Measurements from ENCODE around the gene SQSTM1. TPM values are rescaled to one million over a fixed set of nuclear protein-coding genes. Genes with fewer than 3 reads are reported as not detected.
"Not testable (repeated sequence)": the region's sequence is repeated elsewhere in the genome, so short reads cannot be mapped to it uniquely, and the experiment has no call there.

Gene SQSTM1
- 265 TPM for total RNA-seq

DNA sequence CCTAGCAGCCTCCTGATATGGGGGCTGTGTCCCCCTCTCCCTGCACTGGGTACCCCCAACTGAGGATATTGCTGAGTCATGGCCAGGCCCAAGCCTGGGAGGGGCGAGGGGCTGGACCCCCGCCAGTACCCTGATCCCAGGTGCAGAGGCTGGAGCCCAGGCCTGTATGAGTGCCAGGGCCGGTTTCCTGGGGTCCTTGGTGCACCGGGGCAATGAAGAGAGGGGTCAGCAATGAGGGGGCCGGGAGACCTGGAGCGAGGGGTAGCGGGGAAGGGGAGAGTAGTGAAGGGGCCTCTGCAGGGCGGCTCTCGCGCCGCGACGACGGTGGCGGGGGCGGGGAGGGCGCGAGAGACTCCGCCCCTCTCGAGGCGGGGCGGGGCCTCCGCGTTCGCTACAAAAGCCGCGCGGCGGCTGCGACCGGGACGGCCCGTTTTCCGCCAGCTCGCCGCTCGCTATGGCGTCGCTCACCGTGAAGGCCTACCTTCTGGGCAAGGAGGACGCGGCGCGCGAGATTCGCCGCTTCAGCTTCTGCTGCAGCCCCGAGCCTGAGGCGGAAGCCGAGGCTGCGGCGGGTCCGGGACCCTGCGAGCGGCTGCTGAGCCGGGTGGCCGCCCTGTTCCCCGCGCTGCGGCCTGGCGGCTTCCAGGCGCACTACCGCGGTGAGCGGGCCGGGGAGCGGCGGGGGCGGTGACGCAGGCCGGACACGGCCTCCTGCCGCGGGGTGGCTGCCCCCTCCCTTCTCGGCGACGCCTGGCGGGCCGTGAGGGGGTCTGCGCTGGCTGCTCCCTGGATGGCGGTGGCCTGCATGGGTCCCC lies at the start of gene SQSTM1:
Gene SQSTM1, plus strand, starts transcription at position 423 of the 815 bp plus-strand sequence. Its CDS starts 32 bp downstream, at position 455.
- DNase-seq (ENCODE audit: low spot score), result peak; percentile 86

DNA sequence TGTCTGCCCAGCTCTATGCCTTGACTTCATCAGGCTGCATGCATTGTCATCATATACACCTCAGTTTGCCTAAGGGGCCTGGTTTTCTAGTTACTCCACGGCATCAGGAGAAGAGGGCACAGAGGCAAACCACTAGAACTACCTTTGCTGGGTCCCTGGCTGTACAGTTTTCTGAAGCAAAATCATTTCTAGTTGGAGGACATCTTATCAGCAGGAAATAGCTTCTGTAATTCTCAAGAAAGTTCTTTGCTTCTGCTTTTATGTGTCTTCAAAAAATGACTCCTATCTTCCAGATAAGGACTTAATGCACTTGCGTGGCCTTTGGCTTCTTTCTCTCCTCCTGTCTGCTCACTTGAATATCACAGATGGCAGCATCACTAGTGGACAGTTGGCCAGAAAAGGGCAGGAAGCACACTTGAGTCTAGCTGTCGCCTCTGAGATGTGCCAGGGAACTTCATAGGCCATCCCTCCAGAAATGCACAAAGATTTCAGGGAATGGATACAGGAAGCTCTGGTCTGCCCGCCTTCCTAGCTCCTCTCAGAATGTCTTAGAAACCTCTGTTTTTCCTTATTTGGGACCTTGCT lies 49.3 kb upstream of the SQSTM1 start:
- no peak for DNase-seq (ENCODE audit: low spot score)

DNA sequence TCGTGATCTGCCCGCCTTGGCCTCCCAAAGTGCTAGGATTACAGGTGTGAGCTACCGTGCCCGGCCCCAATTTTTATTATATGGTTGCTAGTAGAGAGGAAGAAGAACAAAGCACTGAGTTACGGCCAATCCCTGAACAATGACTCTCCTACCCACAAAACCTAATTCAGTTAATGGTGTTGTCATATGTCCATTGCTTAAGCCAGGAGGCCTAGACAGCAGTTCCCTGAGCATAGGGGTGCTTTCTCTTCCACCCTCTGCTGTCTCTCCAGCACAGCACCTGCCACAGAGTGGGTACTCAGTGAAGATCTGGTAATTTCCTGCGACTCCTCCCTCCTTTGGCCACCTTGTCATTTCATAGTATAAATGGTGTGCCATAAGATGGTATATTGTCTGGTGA lies 48.4 kb upstream of the SQSTM1 start:
- DNase-seq (ENCODE audit: low spot score), result no peak

DNA sequence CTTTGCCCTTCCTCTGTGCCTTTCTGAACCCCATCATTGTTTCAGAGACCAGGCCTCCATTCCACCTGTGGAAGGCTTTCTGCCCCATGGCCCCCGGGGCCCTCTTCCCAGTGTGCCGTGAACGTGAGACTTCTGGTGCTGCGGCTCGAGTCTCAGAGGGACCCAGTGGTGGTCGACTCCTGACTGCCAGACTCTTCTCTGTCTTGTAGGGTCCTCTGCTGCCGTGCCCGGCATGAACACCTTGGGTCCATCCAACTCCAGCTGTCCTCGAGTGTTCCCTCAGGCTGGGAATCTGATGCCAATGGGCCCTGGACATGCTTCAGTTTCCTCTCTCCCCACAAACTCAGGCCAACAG lies 47.0 kb upstream of the SQSTM1 start:
- DNase-seq (ENCODE audit: low spot score), result no peak

DNA sequence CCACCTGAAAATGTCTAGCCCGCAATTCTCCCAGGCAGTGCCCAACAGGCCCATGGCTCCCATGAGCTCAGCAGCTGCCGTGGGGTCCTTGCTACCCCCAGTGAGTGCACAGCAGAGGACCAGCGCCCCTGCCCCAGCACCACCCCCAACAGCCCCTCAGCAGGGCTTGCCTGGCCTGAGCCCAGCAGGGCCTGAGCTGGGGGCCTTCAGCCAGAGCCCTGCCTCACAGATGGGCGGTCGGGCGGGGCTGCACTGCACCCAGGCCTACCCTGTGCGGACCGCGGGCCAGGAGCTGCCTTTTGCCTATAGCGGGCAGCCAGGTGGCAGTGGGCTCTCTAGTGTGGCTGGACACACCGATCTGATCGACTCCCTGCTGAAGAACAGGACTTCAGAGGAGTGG lies 46.3 kb upstream of the SQSTM1 start:
- no peak for DNase-seq (ENCODE audit: low spot score)

DNA sequence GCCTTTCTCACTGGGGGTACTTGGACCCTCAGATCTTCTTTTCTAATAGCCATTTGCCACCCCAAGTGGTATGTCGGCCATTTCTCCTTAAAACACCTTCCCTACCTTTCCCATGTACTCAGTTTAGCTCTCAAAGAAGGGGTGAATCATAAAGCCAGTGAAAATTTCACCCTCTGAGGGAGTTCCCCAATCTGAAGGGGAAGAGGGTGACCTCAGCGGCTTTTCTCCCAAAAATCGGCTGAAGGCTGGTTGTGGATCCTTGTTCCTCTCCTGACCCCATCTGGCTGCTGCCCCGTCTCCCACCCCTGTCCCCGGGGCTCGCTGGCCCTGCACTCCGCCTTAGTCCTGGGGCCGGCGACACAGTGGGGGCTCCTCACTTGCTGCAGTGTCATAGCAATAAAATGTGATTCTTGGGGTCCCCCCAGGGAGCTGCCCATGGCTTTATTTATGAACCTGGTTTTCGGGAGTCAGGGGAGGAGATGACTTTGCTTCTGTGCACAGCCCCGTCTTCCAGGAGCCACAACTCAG lies 44.2 kb upstream of the SQSTM1 start:
- DNase-seq (ENCODE audit: low spot score), result no peak

DNA sequence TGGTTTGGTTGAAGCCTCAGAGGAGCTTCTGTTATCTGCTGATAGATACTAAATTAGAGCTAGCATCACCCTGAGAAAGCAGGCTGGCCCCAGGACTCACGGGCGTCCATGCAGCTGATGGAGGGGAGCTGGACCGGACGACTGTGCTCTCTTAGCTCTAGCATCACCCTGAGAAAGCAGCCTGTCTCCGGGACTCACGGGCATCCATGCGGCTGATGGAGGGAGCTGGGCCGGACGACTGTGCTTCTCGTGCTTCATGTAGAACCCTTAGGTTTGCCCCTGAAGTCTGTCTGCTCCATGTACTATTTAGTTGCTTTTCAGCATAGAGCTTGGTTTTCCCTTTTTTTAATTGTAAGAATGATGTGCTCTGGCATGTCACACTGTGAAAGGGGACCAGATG lies 43.2 kb upstream of the SQSTM1 start:
- DNase-seq (ENCODE audit: low spot score), result no peak

DNA sequence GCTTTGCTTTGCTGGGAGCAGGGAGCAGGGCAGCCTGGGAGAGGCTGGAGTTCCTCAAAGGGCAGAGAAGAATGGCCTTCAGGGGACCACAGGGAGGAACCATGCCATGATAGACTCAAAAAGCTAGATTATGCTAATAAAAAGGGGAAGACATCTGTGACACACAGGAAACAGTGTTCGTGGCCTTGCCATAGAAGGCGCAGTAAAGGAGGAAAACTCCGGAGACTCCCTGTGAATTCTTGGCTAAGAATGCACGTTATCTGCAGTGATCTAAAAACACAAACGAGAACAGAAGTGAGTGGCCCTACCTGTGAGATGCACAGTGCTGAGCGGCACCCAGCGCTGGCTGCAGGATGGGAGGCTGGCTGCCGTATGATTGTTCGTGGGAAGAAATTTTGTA lies 42.8 kb upstream of the SQSTM1 start:
- DNase-seq (ENCODE audit: low spot score), result no peak

DNA sequence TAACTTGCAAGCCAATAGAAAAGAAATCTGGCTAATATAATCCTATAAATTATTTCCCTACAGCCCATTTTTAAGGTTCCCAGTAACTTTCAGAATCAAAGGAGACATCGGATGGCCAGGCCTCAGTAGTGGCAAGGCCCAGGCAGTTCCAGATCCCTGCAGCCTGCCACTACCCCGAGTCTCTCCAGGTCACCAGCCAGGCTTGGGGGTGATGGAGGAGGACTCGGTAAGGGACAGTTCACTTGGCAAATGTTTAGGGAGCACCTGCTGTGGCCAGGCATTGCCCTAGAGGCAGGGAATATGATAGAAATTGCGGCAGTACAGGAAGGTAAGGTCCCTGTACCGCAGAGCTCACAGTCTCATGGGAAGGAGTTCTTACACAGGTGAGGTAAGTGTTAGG lies 42.1 kb upstream of the SQSTM1 start:
- no peak for DNase-seq (ENCODE audit: low spot score)

DNA sequence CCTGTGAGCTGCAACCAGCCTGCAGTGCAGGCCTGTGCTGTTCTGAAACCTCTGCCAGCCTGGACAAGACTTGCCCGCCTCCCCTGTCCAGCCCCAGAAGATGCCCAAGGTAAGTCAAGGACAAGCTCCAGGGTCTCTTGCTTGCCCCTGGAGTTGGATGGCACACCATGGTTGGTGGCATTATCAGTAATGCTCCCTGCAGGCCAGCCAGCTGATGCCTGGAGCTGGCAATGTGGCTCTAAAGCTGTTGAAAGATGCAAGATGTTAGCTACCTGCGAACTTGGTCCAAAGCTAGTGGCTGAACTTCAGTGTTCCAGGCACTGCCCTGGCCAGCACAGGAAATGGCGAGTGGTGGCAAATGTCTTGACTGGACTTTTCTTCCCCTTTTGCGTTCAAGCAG lies 40.9 kb upstream of the SQSTM1 start:
- DNase-seq (ENCODE audit: low spot score), result no peak

DNA sequence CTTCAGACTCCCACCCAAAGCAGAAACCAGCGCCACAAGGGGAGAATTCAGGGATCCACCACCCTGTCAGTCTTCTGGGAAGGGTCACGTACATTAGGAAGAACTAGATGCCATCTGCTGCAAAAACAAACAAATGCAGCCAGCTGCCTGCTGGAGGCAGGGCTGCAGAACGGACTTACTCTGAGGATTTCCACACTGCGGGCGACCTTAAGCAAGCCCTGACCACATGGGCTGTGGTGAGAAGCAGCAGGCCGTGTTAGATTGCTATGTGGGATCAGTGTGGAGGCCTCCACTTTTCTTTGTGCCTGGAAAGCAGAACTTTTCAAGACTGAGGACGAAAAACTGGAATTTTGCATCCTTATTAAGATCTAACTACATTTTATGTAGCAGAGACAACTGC lies 40.3 kb upstream of the SQSTM1 start:
- no peak for DNase-seq (ENCODE audit: low spot score)

DNA sequence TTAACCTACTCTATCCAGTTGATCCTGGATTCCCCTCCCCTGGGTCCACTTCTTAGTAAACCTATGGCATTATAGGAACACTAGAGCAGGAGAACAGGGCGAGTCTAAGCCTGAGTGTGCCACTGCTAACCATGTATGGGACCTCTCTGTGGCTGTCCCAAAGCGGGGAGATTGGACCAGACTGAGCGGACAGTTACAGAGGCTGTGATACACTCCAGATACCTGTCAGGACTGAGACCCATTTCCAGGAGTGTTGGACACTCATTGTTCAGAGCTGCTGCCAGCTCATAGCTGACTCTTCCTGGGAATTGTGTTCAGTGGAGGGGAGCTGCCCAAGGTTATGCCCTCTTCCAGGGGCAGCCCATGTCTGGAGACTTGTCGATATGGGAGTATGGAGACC lies 38.9 kb upstream of the SQSTM1 start:
- DNase-seq (ENCODE audit: low spot score), result no peak

DNA sequence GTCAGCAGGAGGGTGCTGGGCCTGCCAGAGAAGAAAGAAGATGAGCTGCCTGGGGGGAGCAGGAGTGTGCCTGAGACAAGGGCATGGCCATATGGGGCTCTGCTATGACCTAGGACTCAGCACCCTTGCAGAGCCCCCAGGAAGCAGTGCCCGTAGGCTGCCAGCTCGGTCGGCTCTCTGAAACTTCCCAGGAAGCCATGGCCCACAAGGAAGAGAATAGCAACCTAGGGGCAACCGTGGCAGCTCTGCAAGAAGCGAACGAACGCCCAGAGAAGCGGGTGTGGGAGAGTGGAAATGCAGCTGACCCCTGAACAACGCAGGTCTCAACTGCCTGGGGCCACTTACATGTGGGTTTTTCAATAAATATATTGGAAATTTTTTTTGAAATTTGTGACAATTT lies 37.6 kb upstream of the SQSTM1 start:
- DNase-seq (ENCODE audit: low spot score), result no peak

DNA sequence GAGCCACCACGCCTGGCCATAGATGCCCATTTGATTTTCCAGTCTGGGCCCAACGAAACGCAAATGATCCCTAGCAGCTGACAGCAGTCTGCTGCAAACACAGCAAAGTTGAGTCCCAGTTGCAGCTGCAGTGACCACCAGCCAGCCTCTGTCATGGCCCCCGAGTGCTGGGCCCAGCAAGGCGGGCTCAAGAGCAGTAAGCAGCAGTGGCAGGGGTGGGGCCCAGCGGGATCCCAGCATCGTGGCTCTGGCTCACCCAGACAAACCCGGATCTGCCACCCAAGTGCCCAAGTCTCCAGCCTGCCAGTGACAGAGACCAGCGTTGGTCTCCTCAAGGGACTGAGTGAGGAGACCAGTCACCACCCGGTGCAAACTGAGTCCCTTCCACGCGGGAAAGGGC lies 33.8 kb upstream of the SQSTM1 start:
- no peak for DNase-seq (ENCODE audit: low spot score)

DNA sequence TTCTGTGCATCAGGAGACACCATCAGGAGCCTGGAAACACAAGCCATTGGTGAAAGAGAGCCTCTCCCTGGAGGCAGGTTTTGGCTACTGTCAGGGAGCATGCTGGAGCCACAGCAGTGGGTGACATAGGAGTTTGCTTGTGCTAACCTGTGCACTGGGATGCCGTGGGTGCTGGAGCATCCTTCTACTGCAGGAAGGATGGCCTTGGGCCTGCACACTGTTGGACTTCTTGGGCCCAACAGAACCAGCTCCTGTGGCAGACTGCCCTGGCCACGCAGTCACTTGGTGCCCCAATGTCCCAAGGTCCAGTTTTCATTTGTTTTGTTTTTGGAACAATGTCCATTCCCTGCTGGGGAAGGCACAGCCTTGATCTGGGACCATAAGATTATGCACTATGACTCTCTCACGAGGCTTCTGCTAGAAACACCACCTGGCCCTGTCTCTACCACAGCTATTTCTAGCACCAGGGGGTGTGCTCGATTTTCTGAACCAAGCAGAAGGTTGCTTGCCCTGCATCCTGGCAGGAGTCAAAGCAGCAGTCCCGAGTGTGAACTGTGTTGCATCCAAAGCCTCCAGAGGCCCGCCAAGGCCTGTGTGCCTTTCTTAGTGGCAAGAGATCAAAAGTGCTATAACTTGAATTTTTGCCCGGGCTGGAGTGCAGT lies 32.4 kb upstream of the SQSTM1 start:
- DNase-seq (ENCODE audit: low spot score), result no peak

DNA sequence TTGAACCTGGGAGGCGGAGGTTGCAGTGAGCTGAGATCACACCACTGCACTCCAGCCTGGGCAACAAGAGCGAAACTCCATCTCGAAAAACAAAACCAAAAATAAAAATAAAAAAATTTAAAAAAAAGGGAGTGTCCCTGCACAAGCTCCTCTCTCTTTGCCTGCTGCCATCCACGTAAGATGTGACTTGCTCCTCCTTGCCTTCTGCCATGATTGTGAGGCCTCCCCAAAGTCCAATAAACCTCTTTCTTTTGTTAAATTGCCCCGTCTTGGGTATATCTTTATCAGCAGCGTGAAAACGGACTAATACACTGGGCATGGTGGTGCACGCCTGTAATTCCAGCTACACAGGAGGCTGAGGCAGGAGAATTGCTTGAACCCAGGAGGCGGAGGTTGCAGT lies 31.4 kb upstream of the SQSTM1 start:
- DNase-seq (ENCODE audit: low spot score), result not testable (repeated sequence)

DNA sequence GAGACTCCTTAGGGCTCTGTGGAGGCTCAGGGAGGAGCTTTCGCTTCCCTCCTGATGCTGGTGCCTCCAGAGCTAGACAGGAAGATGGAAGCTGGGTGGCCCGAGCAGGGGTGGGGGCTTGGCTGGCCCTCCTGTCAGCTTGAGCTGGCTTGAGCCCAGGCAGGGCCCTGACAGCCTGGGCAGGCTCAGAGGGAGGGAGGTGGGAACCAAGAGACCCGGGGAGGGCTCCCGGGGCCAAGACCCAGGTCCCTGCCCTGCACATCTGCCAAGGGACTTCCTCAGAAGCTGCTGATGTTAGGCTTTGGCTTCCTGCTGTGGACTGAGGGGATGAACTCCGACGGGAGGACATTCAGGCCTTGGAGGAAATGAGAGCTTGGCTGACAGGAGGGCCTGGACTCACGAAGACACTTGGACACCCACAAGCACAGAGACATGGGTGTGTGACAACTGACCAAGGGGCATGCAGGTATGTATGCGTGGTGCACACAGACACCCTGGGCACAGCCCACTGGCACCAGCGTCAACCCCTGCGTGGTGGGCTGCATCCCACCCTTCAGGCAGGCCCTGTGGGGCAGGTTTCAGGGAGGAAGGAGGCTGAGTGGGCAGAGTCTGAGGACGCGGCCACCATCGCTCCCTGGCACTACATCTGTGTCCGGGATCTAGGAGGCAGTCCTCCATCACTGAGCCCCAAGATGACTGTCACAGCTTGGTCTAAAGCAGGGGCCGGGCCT lies 28.7 kb upstream of the SQSTM1 start:
- DNase-seq (ENCODE audit: low spot score), result no peak

DNA sequence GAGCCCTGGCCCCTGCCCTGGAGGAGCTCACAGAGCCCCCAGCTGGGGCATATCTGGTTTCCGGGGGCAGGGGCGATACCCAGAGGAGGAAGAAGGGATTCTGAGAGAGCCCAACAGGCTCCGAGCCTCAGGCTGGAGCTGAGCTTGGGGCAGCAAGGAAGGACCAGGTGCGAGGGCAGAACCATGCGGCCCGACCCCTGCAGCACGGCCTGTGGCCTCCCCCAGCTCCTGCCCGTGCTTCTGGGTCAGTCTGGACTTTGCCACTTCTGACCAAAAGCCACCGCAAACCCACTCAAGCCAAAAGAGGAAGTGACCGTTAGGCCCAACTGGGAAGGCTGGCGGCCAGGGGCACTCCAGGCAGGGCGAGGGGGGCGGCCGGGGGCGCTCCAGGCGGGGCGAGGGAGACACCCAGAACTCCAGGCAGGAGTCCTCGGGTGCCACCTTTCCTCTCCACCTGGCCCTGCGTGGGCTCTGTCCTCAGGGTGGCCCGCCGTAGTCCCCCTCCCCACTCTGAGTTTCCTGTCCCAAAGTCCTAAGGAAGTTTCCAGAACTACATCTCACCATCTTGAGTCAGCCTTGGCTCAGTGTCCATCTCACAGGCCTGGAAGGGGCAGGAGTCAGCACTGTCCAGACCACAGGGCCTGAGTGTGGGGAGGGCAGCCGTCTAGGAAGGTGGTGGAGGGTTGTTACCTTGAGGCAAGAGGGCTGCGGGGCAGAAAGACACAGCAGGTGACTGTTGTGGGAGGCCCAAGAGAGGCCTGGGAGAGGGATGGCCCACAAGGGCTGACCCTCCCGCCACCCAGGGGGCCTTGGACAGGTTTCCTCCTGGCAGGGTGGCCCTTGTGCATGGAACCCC lies 27.9 kb upstream of the SQSTM1 start:
- DNase-seq (ENCODE audit: low spot score), result peak; percentile 44

DNA sequence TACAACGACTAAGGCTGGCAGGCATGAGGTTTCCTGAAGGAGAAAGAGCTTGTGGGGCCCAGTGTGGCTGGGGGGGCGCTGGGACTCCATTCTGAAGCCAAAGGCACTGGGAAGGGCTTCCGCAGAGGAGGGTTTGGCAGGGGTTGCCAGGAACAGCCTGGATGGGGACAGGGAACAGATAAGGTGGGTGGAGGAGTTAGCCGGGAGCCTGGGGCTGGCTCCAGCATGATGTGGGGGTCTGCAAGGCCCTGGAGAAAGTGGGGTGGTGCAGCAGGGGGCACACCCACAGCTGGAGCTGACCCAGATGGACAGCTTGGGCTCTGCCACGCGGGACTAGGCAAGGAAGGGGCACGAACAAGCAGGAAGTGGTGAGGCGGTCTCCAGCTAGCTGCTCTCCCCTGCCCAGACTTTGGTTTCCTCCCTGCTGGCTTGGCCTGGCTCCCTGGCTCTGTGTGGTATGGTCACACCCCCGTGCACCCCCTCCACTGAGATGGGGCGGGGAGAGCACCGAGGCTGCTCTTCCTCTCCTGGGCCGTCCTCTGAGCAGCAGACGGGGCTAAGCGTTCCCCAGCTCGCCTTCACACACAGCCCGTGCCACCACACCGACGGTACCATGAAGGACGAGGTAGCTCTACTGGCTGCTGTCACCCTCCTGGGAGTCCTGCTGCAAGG lies 27.1 kb upstream of the SQSTM1 start, which contains the start of gene LTC4S:
Gene LTC4S, plus strand, starts transcription at position 519 of the 672 bp plus-strand sequence. Its CDS starts 95 bp downstream, at position 614.
- peak; percentile 88 for DNase-seq (ENCODE audit: low spot score)

DNA sequence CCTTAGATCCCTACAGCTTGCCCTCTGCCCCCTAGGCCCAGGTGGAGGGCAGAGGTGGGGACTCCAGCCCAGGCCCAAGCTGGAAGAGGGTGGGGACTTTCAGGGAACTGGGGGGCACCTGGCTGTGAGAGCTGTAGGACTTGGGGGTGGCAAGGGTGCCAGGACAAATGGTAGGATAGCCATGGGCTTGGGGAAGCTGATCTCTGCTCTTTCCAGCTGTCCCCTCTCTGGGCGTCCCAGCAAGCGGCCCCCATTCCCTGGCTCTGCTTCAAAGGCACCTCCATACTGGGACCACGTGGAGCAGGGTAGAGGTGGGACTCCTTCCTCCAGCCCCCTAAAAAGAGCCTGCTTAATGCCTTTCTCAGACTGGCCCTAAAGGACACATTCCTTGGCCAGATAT lies 26.5 kb upstream of the SQSTM1 start:
- DNase-seq (ENCODE audit: low spot score), result peak; percentile 42

DNA sequence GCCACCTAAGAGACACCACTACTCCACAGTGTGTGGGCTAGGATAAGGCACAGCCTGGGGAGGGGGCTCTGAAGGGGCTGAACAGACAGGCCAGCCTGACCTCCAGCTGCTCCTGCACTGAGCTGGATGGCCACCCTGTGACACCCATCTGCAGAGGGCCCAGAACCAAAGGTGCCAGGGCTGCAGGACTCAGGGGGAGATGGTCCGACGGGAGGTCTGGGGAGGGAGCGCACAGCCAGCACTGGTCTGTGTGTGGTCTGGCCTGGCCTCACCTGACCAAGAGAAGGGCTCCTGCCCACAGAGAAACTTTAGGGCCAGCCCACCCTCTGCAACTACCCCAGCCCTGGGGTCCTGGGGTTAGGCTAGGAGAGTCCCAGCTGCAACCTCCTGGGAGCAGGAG lies 26.1 kb upstream of the SQSTM1 start:
- DNase-seq (ENCODE audit: low spot score), result no peak

Data from ureter (tissue), 1 donor.